ENCODE results near the gene NXF1. TPM values are rescaled to one million over a fixed set of nuclear protein-coding genes. Genes with fewer than 3 reads are reported as not detected.
"Not testable (repeated sequence)": the region's sequence is repeated elsewhere in the genome, so short reads cannot be mapped to it uniquely, and the experiment has no call there.

Gene NXF1
- total and polyA plus RNA-seq, 10 donors = 83.1 to 271 (median 118) TPM

- intact Hi-C loops (cut with DNase I; ENCODE audit: low total_unique reads) = no loop called here
- Histone ChIP-seq H3K4me1 (peaks cover 5 to 23% (median 17%) of the 10 kb centered on the region in 6 donors), H3K4me3 (no peak overlapping the region), H3K27ac (no peak overlapping the region), H3K9me3 (no peaks in the 10 kb centered on the region), H3K27me3 (replicated peaks in 1 of 7) (no peaks in the 10 kb centered on the region), H3K36me3 (peaks cover 0 to 19% (median 17%) of the 10 kb centered on the region in 6 donors)
- DNase-seq = no peak
- 89 to 100% (median 93%) methylated on average over 1 of the region's 1 CpG for WGBS, 5 donors
- TF ChIP-seq POLR2A (IDR thresholded peaks at IDR 0.05) = no peak
- no peak for TF ChIP-seq POLR2AphosphoS5 (IDR thresholded peaks at IDR 0.05)
- no peak for TF ChIP-seq CTCF (IDR thresholded peaks at IDR 0.05 in 8 of 11, conservative IDR thresholded peaks at IDR 0.05 in 3 of 11)
Measured at GRCh38 chr11:62847767-62848314, 42.6 kb upstream of the NXF1 start.

DNA sequence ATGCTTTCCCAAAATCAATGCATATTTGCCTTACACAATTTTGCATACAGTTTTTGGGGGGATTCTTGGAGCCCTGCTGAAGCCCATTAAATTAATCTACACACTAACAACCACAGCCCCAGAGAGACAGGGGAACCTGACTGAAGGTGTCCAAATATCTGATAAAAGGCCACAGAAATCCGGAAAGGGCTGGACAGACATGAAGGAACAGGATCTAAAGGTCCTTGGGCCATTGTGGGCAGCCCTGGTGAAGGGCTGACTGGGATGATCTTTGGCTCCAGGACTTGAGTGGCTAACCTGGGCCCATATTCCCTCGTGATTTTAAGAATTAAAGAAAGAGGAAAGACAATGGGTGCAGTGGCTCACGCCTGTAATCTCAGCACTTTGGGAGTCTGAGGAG lies 40.9 kb upstream of the NXF1 start:
- H3K9me3 ChIP-seq = no peaks in the 10 kb centered on the region
- H3K27me3 ChIP-seq (replicated peaks in 1 of 7) = no peaks in the 10 kb centered on the region
- H3K4me3 ChIP-seq = no peak overlapping the region
- intact Hi-C loops (cut with DNase I; ENCODE audit: low total_unique reads) = no loop called here
- 87 to 94% (median 87%) methylated on average over 3 of the region's 3 CpGs for WGBS, 5 donors
- peaks cover 0 to 2% (median 1%) of the 10 kb centered on the region in 6 donors for H3K36me3 ChIP-seq
- no peak for TF ChIP-seq POLR2A (IDR thresholded peaks at IDR 0.05)
- TF ChIP-seq POLR2AphosphoS5 (IDR thresholded peaks at IDR 0.05) = no peak
- TF ChIP-seq CTCF (IDR thresholded peaks at IDR 0.05 in 8 of 11, conservative IDR thresholded peaks at IDR 0.05 in 3 of 11) = no peak
- no peak overlapping the region for H3K27ac ChIP-seq
- peaks cover 6 to 20% (median 14%) of the 10 kb centered on the region in 6 donors for H3K4me1 ChIP-seq
- no peak for DNase-seq

DNA sequence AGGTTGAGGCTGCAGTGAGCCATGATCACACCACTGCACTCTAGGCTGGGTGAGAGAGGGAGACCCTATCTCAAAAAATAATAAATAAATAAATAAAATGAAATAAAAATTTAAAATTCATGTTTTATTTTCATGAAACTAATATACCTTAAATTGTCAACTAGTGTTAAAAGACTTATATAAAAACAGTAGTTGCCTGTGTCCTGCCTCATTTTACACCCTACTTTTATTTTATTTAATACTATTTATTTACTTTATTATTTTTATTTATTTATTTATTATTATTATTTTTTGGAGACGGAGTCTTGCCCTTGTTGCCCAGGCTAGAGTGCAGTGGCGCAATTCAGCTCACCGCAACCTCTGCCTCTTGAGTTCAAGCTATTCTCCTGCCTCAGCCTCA lies 38.9 kb upstream of the NXF1 start:
- WGBS, 5 donors = 94 to 99% (median 97%) methylated on average over 3 of the region's 3 CpGs
- Histone ChIP-seq H3K4me1 (peaks cover 6 to 25% (median 19%) of the 10 kb centered on the region in 6 donors), H3K27ac (no peak overlapping the region), H3K4me3 (no peak overlapping the region), H3K9me3 (no peaks in the 10 kb centered on the region), H3K27me3 (replicated peaks in 1 of 7) (no peaks in the 10 kb centered on the region), H3K36me3 (no peaks in the 10 kb centered on the region)
- intact Hi-C loops (cut with DNase I; ENCODE audit: low total_unique reads) = no loop called here
- no peak for DNase-seq
- no peak for TF ChIP-seq POLR2AphosphoS5 (IDR thresholded peaks at IDR 0.05)
- TF ChIP-seq CTCF (IDR thresholded peaks at IDR 0.05 in 8 of 11, conservative IDR thresholded peaks at IDR 0.05 in 3 of 11) = no peak
- TF ChIP-seq POLR2A (IDR thresholded peaks at IDR 0.05) = no peak

DNA sequence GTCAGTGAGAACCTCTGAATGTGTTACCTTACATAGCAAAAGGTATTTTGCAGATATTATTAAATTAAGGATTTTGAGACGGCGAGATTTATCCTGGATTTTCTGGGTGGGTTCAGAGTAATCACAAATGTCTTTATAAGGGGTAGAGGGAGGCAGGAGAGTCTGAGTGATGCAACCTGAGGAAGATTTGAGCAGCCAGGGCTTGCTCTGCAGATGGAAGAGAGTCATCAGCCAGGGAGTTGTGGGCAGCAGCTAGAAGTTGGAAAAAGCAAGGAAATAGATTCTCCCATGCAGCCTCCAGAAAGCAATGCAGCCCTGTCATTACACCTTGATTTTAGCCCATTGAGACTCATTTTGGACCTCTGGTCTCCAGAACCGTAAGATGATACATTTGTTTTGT lies 38.2 kb upstream of the NXF1 start:
- DNase-seq = no peak
- no peak overlapping the region for H3K4me3 ChIP-seq
- H3K36me3 ChIP-seq = no peaks in the 10 kb centered on the region
- WGBS, 5 donors = 93 to 99% (median 96%) methylated on average over 3 of the region's 3 CpGs
- no peaks in the 10 kb centered on the region for H3K27me3 ChIP-seq (replicated peaks in 1 of 7)
- intact Hi-C loops (cut with DNase I; ENCODE audit: low total_unique reads) = no loop called here
- peaks cover 11 to 32% (median 26%) of the 10 kb centered on the region in 6 donors for H3K4me1 ChIP-seq
- TF ChIP-seq CTCF (IDR thresholded peaks at IDR 0.05 in 8 of 11, conservative IDR thresholded peaks at IDR 0.05 in 3 of 11) (no peak), POLR2AphosphoS5 (IDR thresholded peaks at IDR 0.05) (no peak), POLR2A (IDR thresholded peaks at IDR 0.05) (no peak)
- no peaks in the 10 kb centered on the region for H3K9me3 ChIP-seq
- no peak overlapping the region for H3K27ac ChIP-seq

- Histone ChIP-seq H3K4me3 (peak overlapping the region in 2 of 8 donors; percentile 76 to 99), H3K4me1 (peaks cover 17 to 38% (median 31%) of the 10 kb centered on the region in 6 donors), H3K27ac (peak overlapping the region; percentile 97 to 100 (median 98))
- intact Hi-C loops (cut with DNase I; ENCODE audit: low total_unique reads); H3K27me3 ChIP-seq (replicated peaks in 1 of 7); H3K9me3 ChIP-seq; DNase-seq; H3K36me3 ChIP-seq: not testable (repeated sequence)
- WGBS, 5 donors = 83 to 90% (median 89%) methylated on average over 9 of the region's 9 CpGs
Measured at GRCh38 chr11:62842891-62843290, 37.7 kb upstream of the NXF1 start.

Measured in spleen (tissue), 11 donors.